Femur (tissue), 1 donor: Measurements from ENCODE around the gene POLDIP3.
"Not testable (repeated sequence)": the region's sequence is repeated elsewhere in the genome, so short reads cannot be mapped to it uniquely, and the experiment has no call there.

ENCODE experiments used
- DNase-seq: peaks from one replicate; pipeline ENCODE4 v3.0.0-alpha.2; 2017

POLDIP3 gene

DNA sequence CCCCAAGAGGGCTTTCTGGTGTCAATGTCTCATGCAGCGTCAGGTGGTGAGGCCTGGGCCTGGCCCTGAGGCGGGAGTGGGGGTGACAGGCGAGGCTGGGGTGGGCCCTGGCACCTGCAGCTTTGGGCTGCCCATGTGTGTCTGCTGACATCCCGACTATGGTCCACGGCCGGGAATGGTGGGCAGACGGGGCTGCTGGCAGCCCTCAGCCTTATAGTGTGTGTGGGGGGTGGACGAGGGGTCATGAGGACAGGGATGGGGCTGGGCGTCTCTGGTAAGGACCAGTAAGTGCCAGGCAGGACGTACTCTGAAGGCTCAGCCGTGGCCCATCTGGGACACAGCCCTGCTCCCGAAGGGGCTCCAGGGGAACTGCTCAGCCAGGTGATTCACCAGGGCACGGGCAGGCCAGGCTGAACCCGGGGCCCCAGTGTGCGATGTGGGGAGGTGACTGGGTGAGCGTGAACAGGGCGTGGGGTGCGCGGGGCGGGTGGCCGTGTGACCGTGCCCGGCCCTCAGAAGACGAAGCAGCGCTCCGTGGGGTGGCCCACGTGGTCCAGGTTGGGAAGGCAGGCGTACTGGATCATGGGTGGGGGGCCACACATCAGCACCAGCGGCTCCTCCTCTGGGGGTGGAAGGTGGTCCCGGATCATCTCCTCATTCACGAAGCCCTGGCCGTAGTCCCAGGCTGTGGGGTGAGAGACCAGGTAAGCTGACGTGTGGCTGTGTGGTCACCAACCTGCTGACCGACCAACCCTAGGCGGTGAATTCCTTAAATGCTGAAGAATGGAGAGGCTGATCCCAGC is 4.8 kb upstream of the POLDIP3 start:
- no peak for DNase-seq

GRCh38 chr22:42617155-42617983 is 2.7 kb upstream of the POLDIP3 start:
- no peak for DNase-seq

GRCh38 chr22:42615860-42616175 is 1.1 kb upstream of the POLDIP3 start:
- not testable (repeated sequence) for DNase-seq

GRCh38 chr22:42615092-42615859 is 593 bp upstream of the POLDIP3 start:
- peak; percentile 97 for DNase-seq

DNA sequence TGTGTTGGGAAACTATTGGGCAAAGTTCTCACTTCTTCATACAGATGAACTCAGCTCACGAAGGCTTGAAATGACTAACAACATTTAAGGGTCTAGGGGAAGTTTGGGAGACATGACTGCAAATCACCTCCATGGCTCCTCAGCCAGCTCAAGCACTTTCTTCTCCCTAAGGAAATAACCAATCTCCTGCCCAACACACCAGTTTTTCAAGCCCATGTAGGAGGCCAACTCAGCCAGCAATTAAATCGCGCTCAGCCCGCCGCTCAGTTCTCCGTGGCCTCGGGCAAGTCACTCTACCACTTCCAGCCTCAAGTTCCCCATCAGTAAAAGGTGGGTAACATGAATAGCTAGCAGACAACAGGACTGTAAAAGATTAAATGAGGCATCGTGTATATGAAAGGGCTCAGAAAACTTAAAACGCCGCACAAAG is 796 bp downstream of the POLDIP3 start:
- no peak for DNase-seq

GRCh38 chr22:42612336-42612735 is 2.3 kb downstream of the POLDIP3 start:
- no peak for DNase-seq

- no peak for DNase-seq
Observed at GRCh38 chr22:42611051-42611450, 3.6 kb downstream of the POLDIP3 start.

DNA sequence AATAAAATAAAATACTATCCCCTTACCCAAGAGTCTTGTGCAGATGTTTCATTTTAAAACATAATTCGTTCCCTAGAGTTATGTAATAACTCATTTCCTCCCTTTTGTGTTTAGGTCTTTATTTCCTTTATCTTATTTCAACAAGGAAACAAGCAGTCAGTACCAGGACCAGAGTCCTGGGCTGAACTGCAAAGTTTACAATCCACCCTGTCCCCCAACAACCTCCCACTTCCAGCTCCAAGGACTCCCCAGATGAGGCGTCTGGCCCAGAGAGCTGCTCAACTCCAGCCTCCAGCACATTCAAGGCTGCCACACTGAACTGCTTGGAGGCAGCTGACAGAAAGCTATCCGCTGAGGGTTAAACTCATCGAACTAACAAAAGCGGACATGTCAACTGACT is 4.5 kb downstream of the POLDIP3 start:
- no peak for DNase-seq

GRCh38 chr22:42608823-42609361 is 5.8 kb downstream of the POLDIP3 start:
- no peak for DNase-seq

DNA sequence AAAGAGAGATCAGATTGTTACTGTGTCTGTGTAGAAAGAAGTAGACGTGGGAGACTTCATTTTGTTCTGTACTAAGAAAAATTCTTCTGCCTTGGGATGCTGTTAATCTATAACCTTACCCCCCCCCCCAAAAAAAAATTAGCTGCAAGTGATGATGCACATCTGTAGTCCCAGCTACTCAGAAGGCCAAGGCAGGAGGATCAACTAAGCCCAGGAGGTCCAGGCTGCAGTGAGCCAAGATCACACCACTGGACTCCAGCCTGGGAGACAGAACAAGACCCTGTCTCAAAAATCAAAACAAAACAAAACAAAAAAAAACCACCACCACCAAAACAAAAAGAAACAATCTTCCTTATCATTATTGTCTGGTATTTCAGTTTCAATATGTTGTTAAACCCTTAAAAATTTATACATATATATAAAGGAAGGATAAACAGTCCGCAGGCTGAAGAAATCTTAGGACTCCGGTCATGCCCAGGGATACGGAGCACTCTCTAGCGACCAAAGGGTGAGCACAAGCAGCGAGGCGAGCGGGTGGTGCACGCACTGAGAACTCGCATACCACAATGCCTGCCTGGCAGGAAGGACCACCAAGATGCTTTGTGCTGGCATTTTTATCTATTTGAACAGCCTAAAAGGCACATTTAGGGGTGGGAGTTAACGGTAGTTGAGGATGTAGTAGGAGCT is 6.4 kb downstream of the POLDIP3 start:
- DNase-seq = no peak

GRCh38 chr22:42607641-42608040 is 7.0 kb downstream of the POLDIP3 start:
- not testable (repeated sequence) for DNase-seq

DNA sequence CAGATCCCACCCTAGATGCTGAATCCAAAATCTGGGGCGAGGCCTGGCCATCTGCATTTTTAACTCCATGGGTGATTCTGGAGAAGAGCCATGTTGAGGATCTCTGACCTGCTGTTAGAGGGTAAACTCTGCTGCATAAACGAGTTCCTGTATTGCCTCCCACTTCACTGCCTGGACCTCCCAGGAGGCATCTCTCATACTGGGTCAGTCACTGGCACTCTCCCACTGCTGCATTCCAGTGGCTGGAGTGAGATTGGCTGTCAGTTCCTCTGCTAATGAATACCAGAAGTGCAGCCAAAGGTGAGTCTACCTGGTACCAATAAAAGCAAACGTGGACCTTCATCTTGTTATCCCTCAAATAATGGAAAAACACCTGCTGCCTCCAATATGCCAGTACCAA is 10.3 kb downstream of the POLDIP3 start:
- no peak for DNase-seq

DNA sequence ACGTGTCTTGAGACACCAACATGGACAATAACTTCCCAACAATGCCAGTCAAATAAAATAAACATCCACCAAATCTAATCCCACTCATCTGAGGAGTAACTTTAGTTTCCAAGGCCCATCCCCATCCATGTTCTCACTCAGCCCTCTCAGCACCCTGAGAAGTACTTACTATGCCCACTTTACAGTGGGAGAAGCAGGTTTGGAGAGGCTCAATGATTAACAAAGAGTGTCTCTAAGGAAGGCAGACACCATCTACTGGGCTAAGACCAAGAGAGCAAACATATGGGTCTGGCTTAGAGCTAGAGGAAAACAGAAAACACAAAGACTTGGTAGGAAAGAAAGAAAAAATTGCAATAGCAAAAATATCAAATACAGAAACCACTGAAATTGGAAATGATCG is 11.3 kb downstream of the POLDIP3 start:
- DNase-seq = no peak

- no peak for DNase-seq
Observed at GRCh38 chr22:42602470-42602869, 12.2 kb downstream of the POLDIP3 start.

DNA sequence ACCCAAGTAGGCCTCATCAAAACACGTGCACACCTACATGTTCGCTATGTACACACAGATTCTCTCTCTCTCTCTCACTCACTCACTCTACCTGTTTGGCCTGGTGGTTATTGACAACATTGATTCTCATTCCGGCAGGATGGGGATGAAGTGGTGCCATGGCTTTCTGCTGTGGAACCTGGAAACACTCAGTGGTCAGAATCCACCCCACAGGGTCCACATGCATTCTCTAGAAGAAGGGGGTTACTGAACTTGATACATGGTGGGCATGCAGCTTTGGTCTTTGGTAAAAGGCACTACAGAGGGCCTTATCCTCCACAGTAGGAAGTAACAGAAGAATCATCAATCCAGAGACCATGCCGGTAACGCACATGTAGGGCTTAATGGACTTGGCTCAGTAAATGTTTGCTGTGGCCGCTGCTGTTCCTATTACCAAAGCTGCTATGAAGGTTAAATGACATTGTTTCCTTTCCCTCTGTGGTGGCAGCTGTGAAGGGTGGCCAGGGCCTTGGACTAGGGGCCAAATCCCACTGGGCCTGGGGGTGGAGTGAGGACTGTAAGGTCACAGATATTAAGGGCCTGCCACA is 12.7 kb downstream of the POLDIP3 start:
- DNase-seq = no peak

GRCh38 chr22:42596863-42597530 is 17.7 kb downstream of the POLDIP3 start:
- DNase-seq = no peak

GRCh38 chr22:42596336-42596735 is 18.3 kb downstream of the POLDIP3 start:
- peak; percentile 40 for DNase-seq

- no peak for DNase-seq
Observed at GRCh38 chr22:42595434-42595833, 19.2 kb downstream of the POLDIP3 start.

- no peak for DNase-seq
Observed at GRCh38 chr22:42591987-42592386, 22.7 kb downstream of the POLDIP3 start.

DNA sequence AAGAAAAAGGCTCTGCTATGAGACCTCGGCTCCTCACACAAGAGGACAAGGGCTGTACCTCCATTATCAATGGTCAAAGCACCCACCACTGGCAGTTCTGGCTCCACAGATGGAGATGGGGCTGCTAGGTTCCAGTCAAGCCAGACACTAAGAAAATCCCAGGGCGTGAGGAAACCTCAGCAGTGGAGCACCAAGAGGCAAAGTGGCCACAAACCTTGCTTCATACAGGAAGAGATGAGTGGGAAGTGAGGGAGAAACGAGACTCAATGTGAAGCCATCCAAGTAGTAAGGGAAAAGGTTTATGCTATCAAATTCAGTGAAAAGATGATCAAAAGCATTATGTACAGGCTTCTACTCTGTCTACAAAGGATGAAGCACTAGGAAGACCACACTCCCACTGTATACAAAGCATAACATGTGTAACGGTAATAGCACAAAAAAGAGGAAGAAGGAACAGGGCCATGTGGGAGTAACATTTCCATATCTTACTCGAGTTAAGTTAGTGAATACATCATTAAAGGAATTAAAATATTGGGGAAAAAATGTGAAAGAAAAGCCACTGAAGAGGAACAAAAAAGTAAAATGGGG is 27.0 kb downstream of the POLDIP3 start:
- no peak for DNase-seq

DNA sequence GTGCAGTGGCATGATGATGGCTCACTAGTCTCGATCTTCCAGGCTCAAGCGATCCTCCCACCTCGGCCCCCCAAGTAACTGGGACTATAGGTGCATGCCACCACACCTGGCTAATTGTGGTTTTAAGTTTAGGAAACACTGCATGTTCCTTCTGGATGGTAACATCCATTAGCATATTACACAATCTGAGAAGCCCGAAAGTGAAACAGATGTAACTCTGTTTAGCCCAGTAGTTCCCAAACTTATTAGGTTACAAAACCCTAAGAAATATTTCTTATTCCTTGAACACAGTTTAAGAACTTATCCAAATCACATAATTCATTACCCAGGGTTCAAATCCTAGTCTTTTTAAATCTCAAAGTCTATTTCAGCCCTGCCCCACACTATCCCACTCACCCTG is 28.3 kb downstream of the POLDIP3 start:
- no peak for DNase-seq
